NCI-H446 (cell line): ENCODE data around the gene LMCD1.

ENCODE experiments used
- DNase-seq, 2 experiments: peaks; one replicate each; lab custom pipeline; 2025; lab: John Stamatoyannopoulos, UW

LMCD1 gene

GRCh38 chr3:8505621-8506020 lies 4.0 kb downstream of the LMCD1 start:
- DNase-seq, result no peak

- DNase-seq, result no peak
These were observed 5.0 kb downstream of the LMCD1 start for GRCh38 chr3:8506571-8507061.

GRCh38 chr3:8507496-8507895 lies 5.9 kb downstream of the LMCD1 start:
- DNase-seq, result no peak

- DNase-seq, result no peak
These were observed 8.3 kb downstream of the LMCD1 start for GRCh38 chr3:8509961-8510360.

GRCh38 chr3:8512234-8512633 lies 10.6 kb downstream of the LMCD1 start:
- no peak for DNase-seq

- no peak for DNase-seq
These were observed 14.5 kb downstream of the LMCD1 start for GRCh38 chr3:8516047-8516661.

- no peak for DNase-seq
These were observed 15.2 kb downstream of the LMCD1 start for GRCh38 chr3:8516783-8517182.

GRCh38 chr3:8517487-8517886 lies 15.9 kb downstream of the LMCD1 start:
- DNase-seq, result no peak

- no peak for DNase-seq
These were observed 16.5 kb downstream of the LMCD1 start for GRCh38 chr3:8518138-8518537.

- no peak for DNase-seq
These were observed 17.5 kb downstream of the LMCD1 start for GRCh38 chr3:8519156-8519555.

GRCh38 chr3:8519774-8520448 lies 18.3 kb downstream of the LMCD1 start:
- DNase-seq, result no peak

- DNase-seq, result no peak
These were observed 19.3 kb downstream of the LMCD1 start for GRCh38 chr3:8520816-8521403.

- DNase-seq, result no peak
These were observed 21.4 kb downstream of the LMCD1 start for GRCh38 chr3:8523041-8523440.

GRCh38 chr3:8524249-8524648 lies 22.6 kb downstream of the LMCD1 start:
- no peak for DNase-seq

- no peak for DNase-seq
These were observed 23.2 kb downstream of the LMCD1 start for GRCh38 chr3:8524656-8525399.

- no peak for DNase-seq
These were observed 24.3 kb downstream of the LMCD1 start for GRCh38 chr3:8525893-8526292.

GRCh38 chr3:8529181-8529637 lies 27.6 kb downstream of the LMCD1 start:
- no peak for DNase-seq

GRCh38 chr3:8529738-8530525 lies 28.3 kb downstream of the LMCD1 start:
- DNase-seq, result no peak

GRCh38 chr3:8530581-8530980 lies 29.0 kb downstream of the LMCD1 start:
- DNase-seq, result no peak

- DNase-seq, result no peak
These were observed 30.7 kb downstream of the LMCD1 start for GRCh38 chr3:8532251-8532871.
